H9 (cell line): ENCODE measurements around the gene EML5. TPM values are rescaled to one million over a fixed set of nuclear protein-coding genes. Genes with fewer than 3 reads are reported as not detected.

Experiments
- DNase-seq: peaks from one replicate; pipeline ENCODE4 v3.0.0-alpha.2; 2017
- H2AFZ ChIP-seq: one replicate; pipeline ENCODE4 v1.6.1; 2013; ENCODE audit warnings: mild to moderate bottlenecking, low read length, control low read depth, moderate library complexity
- H2AK5ac ChIP-seq: 2 replicates; pipeline ENCODE4 v1.6.1; 2013; ENCODE audit warnings: low read length, control low read depth, mixed read lengths; ENCODE audit not compliant: insufficient read length
- H2BK120ac ChIP-seq: one replicate; pipeline ENCODE4 v1.6.1; 2013; ENCODE audit warnings: low read depth, mild to moderate bottlenecking, low read length, control low read depth, inconsistent platforms; ENCODE audit not compliant: poor library complexity, severe bottlenecking
- H2BK12ac ChIP-seq: 2 replicates; pipeline ENCODE4 v1.6.1; 2013; ENCODE audit warnings: low read length, control low read depth, mixed read lengths, low read depth; ENCODE audit not compliant: insufficient read length
- H2BK15ac ChIP-seq: 2 replicates; pipeline ENCODE4 v1.6.1; 2013; ENCODE audit warnings: low read depth, low read length, control low read depth
- H2BK20ac ChIP-seq: one replicate; pipeline ENCODE4 v1.6.1; 2013; ENCODE audit warnings: low read depth, mild to moderate bottlenecking, low read length, control low read depth, inconsistent platforms; ENCODE audit not compliant: poor library complexity, severe bottlenecking
- H2BK5ac ChIP-seq: 2 replicates; pipeline ENCODE4 v1.6.1; 2013; ENCODE audit warnings: low read length, control low read depth, mixed read lengths; ENCODE audit not compliant: insufficient read length
- H3K14ac ChIP-seq: 2 replicates; pipeline ENCODE4 v1.6.1; 2013; ENCODE audit warnings: low read length, control low read depth; ENCODE audit not compliant: insufficient read depth
- H3K18ac ChIP-seq: 2 replicates; pipeline ENCODE4 v1.6.1; 2013; ENCODE audit warnings: low read depth, mild to moderate bottlenecking, mixed read lengths, low read length, control low read depth; ENCODE audit not compliant: insufficient read length
- H3K23ac ChIP-seq: 2 replicates; pipeline ENCODE4 v1.6.1; 2013; ENCODE audit warnings: low read length, control low read depth, mixed read lengths, low read depth; ENCODE audit not compliant: insufficient read length
- H3K23me2 ChIP-seq: 2 replicates; pipeline ENCODE4 v1.6.1; 2013; ENCODE audit warnings: low read depth, mild to moderate bottlenecking, mixed read lengths, low read length, control low read depth; ENCODE audit not compliant: insufficient read length, poor library complexity, severe bottlenecking
- H3K27ac ChIP-seq: 2 replicates; pipeline ENCODE4 v1.5.1; 2013; ENCODE audit warnings: low read length, control low read depth, mixed read lengths, low read depth; ENCODE audit not compliant: insufficient read length
- H3K27me3 ChIP-seq: 2 replicates; pipeline ENCODE4 v1.6.1; 2013; ENCODE audit warnings: low read length, control low read depth, inconsistent platforms; ENCODE audit not compliant: insufficient read depth
- H3K4ac ChIP-seq: 2 replicates; pipeline ENCODE4 v1.6.1; 2013; ENCODE audit warnings: low read depth, mild to moderate bottlenecking, control low read depth, inconsistent platforms, low read length, moderate library complexity
- H3K4me1 ChIP-seq: 2 replicates; pipeline ENCODE4 v1.6.1; 2013; ENCODE audit warnings: low read length, control low read depth, inconsistent platforms; ENCODE audit not compliant: insufficient read depth
- H3K4me2 ChIP-seq: 2 replicates; pipeline ENCODE4 v1.6.1; 2013; ENCODE audit warnings: low read length, control low read depth, mixed read lengths; ENCODE audit not compliant: insufficient read length, insufficient read depth
- H3K56ac ChIP-seq: 2 replicates; pipeline ENCODE4 v1.6.1; 2013; ENCODE audit warnings: low read depth, mild to moderate bottlenecking, mixed read lengths, low read length, control low read depth; ENCODE audit not compliant: insufficient read length
- H3K79me1 ChIP-seq: 2 replicates; pipeline ENCODE4 v1.6.1; 2013; ENCODE audit warnings: low read depth, mild to moderate bottlenecking, moderate library complexity, low read length, control low read depth, inconsistent platforms; ENCODE audit not compliant: insufficient read depth, poor library complexity, severe bottlenecking
- H3K79me2 ChIP-seq: 2 replicates; pipeline ENCODE4 v1.6.1; 2013; ENCODE audit warnings: low read length, control low read depth, inconsistent platforms; ENCODE audit not compliant: insufficient read depth
- H3K9ac ChIP-seq: 2 replicates; pipeline ENCODE4 v1.6.1; 2013; ENCODE audit warnings: low read length, control low read depth, mixed read lengths; ENCODE audit not compliant: insufficient read length; ENCODE audit errors: extremely low read depth
- H3K9me3 ChIP-seq: one replicate; pipeline ENCODE4 v1.6.1; 2013; ENCODE audit warnings: low read depth, low read length, inconsistent platforms; ENCODE audit not compliant: control insufficient read depth
- H3T11ph ChIP-seq: one replicate; pipeline ENCODE4 v1.6.1; 2013; ENCODE audit warnings: mild to moderate bottlenecking, low read length, control low read depth, inconsistent platforms
- H4K20me1 ChIP-seq: one replicate; pipeline ENCODE4 v1.6.1; 2013; ENCODE audit not compliant: control insufficient read depth, insufficient read length, insufficient read depth
- H4K5ac ChIP-seq: 2 replicates; pipeline ENCODE4 v1.6.1; 2013; ENCODE audit warnings: low read depth, mild to moderate bottlenecking, mixed read lengths, low read length, control low read depth; ENCODE audit not compliant: insufficient read length
- H4K8ac ChIP-seq: replicated peaks from 2 replicates; pipeline ENCODE4 v1.6.1; 2013; ENCODE audit warnings: low read length, control low read depth, mixed read lengths, low read depth; ENCODE audit not compliant: insufficient read length
- H4K91ac ChIP-seq: 2 replicates; pipeline ENCODE4 v1.6.1; 2013; ENCODE audit warnings: low read depth, mild to moderate bottlenecking, moderate library complexity, mixed read lengths, low read length, control low read depth; ENCODE audit not compliant: insufficient read length
- H3K27ac Mint-ChIP-seq, 3 experiments: 2 replicates in 2 of 3; 3 replicates in 1 of 3; pipeline ENCODE4 v1.8.0; 2020 to 2021; ENCODE audit warnings: mixed read lengths in 3 of 3, mild to moderate bottlenecking in 1 of 3, moderate library complexity in 1 of 3
- H3K27me3 Mint-ChIP-seq: 2 replicates; pipeline ENCODE4 v1.8.0; 2021; ENCODE audit warnings: low read depth, mild to moderate bottlenecking, moderate library complexity, mixed read lengths
- H3K36me3 Mint-ChIP-seq, 3 experiments: 2 replicates in 2 of 3; 3 replicates in 1 of 3; pipeline ENCODE4 v1.8.0; 2020 to 2021; ENCODE audit warnings: low read depth in 3 of 3, mixed read lengths in 3 of 3; ENCODE audit not compliant: insufficient read depth in 1 of 3
- H3K4me1 Mint-ChIP-seq, 2 experiments: 2 replicates each; pipeline ENCODE4 v1.8.0; 2020; ENCODE audit warnings: mixed read lengths in 2 of 2
- H3K4me3 Mint-ChIP-seq, 2 experiments: 2 replicates in 1 of 2; 3 replicates in 1 of 2; pipeline ENCODE4 v1.8.0; 2020 to 2021; ENCODE audit warnings: mild to moderate bottlenecking in 2 of 2, mixed read lengths in 2 of 2, moderate library complexity in 1 of 2
- H3K9me3 Mint-ChIP-seq, 2 experiments: 2 replicates in 1 of 2; 3 replicates in 1 of 2; pipeline ENCODE4 v1.8.0; 2020; ENCODE audit warnings: mild to moderate bottlenecking in 2 of 2, mixed read lengths in 2 of 2, moderate library complexity in 1 of 2
- CTCF ChIP-seq: fragments of 200-600 bp; sonication (generic); conservative IDR thresholded peaks from 3 replicates; pipeline ENCODE4 v1.8.0; 2021; ENCODE audit warnings: antibody characterized with exemption, mild to moderate bottlenecking
- WGBS: extraction: QIAGEN DNeasy Blood & Tissue Kit; methylation state at CpG from one replicate; pipeline ENCODE4 v1.1.7; 2013; ENCODE audit warnings: missing lambda C conversion rate, low lambda C conversion rate, mixed read lengths; ENCODE audit not compliant: insufficient read length; ENCODE audit errors: extremely low coverage; 5-methylcytosine and 5-hydroxymethylcytosine counted together
- total RNA-seq: library from RNA; stranded (reverse); gene quantifications from 2 replicates; pipeline ENCODE4 v1.2.1, GENCODE V29; 2021

Gene EML5
- total RNA-seq, 1 experiment from 2014 or later: 0.81 TPM

GRCh38 chr14:88599761-88600439, 192.9 kb downstream of the EML5 start:
- Histone ChIP-seq H3K4ac (no peak overlapping the region), H3T11ph (no peak overlapping the region), H2AK5ac (no peak overlapping the region), H3K23me2 (no peaks in the 10 kb centered on the region), H2BK5ac (no peak overlapping the region), H3K4me2 (no peak overlapping the region), H4K20me1 (no peaks in the 10 kb centered on the region), H2BK120ac (no peak overlapping the region), H3K79me2 (no peaks in the 10 kb centered on the region), H3K23ac (no peak overlapping the region), H2BK20ac (no peak overlapping the region), H3K18ac (no peak overlapping the region), H2BK15ac (no peak overlapping the region), H3K9me3 (no peaks in the 10 kb centered on the region), H4K5ac (no peak overlapping the region), H3K27ac (no peak overlapping the region), H3K79me1 (no peaks in the 10 kb centered on the region), H4K8ac (no peak overlapping the region), H3K27me3 (no peaks in the 10 kb centered on the region), H3K9ac (no peak overlapping the region), H4K91ac (no peak overlapping the region), H2BK12ac (no peak overlapping the region), H3K14ac (no peak overlapping the region), H3K56ac (no peak overlapping the region), H3K4me1 (no peaks in the 10 kb centered on the region), H2AFZ (no peak overlapping the region)
- DNase-seq: no peak
- no peak for TF ChIP-seq CTCF
- Mint-ChIP-seq H3K9me3 (no peaks in the 10 kb centered on the region), H3K4me1 (peaks cover 0 to 3% of the 10 kb centered on the region in 2 experiments; a peak in 1 of 4 replicates), H3K27me3 (no peaks in the 10 kb centered on the region), H3K4me3 (no peak overlapping the region), H3K36me3 (peaks cover 32 to 95% (median 82%) of the 10 kb centered on the region in 3 experiments; a peak in 6 of 7 replicates), H3K27ac (peak overlapping the region in 2 of 3 experiments; percentile 58 to 59; a peak in 3 of 7 replicates)
- no CpG with 5 or more reads among the region's 10 CpGs for WGBS
